DMS 273 (cell line): ENCODE results near the gene PPP1R3D.
"Not testable (repeated sequence)": the region's sequence is repeated elsewhere in the genome, so short reads cannot be mapped to it uniquely, and the experiment has no call there.

Source experiments
- DNase-seq: peaks from one replicate; lab custom pipeline; 2025; ENCODE audit not compliant: unreplicated experiment; lab: John Stamatoyannopoulos, UW

The PPP1R3D gene

GRCh38 chr20:59940129-59940955 lies at the start of gene PPP1R3D, which contains the start of gene FAM217B:
TSS of gene PPP1R3D (minus strand) at chr20:59940305. CDS start at chr20:59939931, 374 bp downstream.
TSS of gene FAM217B (plus strand) at chr20:59940389. CDS start at chr20:59943944, 3,555 bp downstream.
- DNase-seq, result peak; percentile 96

- no peak for DNase-seq
Observed at GRCh38 chr20:59988141-59988540, 48.0 kb upstream of the PPP1R3D start.

GRCh38 chr20:59987135-59987534 lies 47.0 kb upstream of the PPP1R3D start:
- DNase-seq, result peak; percentile 18

GRCh38 chr20:59985864-59986263 lies 45.8 kb upstream of the PPP1R3D start:
- no peak for DNase-seq

- no peak for DNase-seq
Observed at GRCh38 chr20:59985164-59985563, 45.1 kb upstream of the PPP1R3D start.

GRCh38 chr20:59984541-59984940 lies 44.4 kb upstream of the PPP1R3D start:
- DNase-seq, result no peak

GRCh38 chr20:59983076-59983475 lies 43.0 kb upstream of the PPP1R3D start:
- no peak for DNase-seq

GRCh38 chr20:59977086-59977485 lies 37.0 kb upstream of the PPP1R3D start:
- no peak for DNase-seq

- no peak for DNase-seq
Observed at GRCh38 chr20:59976156-59976782, 36.2 kb upstream of the PPP1R3D start.

- DNase-seq, result no peak
Observed at GRCh38 chr20:59972037-59972801, 32.1 kb upstream of the PPP1R3D start.

- no peak for DNase-seq
Observed at GRCh38 chr20:59971428-59971827, 31.3 kb upstream of the PPP1R3D start.

GRCh38 chr20:59966428-59966827 lies 26.3 kb upstream of the PPP1R3D start:
- DNase-seq, result no peak

- no peak for DNase-seq
Observed at GRCh38 chr20:59962155-59962554, 22.1 kb upstream of the PPP1R3D start.

- no peak for DNase-seq
Observed at GRCh38 chr20:59961423-59961822, 21.3 kb upstream of the PPP1R3D start.

GRCh38 chr20:59958626-59959025 lies 18.5 kb upstream of the PPP1R3D start:
- DNase-seq, result no peak

GRCh38 chr20:59958123-59958522 lies 18.0 kb upstream of the PPP1R3D start, which contains the start of gene CDH26:
TSS of gene CDH26 (plus strand) at chr20:59958423. CDS start at chr20:59958727, 304 bp downstream.
- DNase-seq, result no peak

GRCh38 chr20:59957568-59957967 lies 17.5 kb upstream of the PPP1R3D start:
- DNase-seq, result not testable (repeated sequence)

GRCh38 chr20:59955131-59955796 lies 15.2 kb upstream of the PPP1R3D start:
- DNase-seq, result peak; percentile 16

- no peak for DNase-seq
Observed at GRCh38 chr20:59954718-59955117, 14.6 kb upstream of the PPP1R3D start.

GRCh38 chr20:59949911-59950310 lies 9.8 kb upstream of the PPP1R3D start:
- DNase-seq, result no peak
